Fibroblast of lung (primary cell): Measurements from ENCODE around the gene DRC7. TPM values are rescaled to one million over a fixed set of nuclear protein-coding genes. Genes with fewer than 3 reads are reported as not detected.

ENCODE experiments used
- DNase-seq, 2 donors: peaks; one replicate each; pipeline versions ENCODE4 v3.0.0 to v3.0.0-alpha.2; 2010; ENCODE audit warnings: low read depth in 2 of 2
- H2AFZ ChIP-seq: 2 replicates; pipeline ENCODE4 v1.5.1; 2012; ENCODE audit warnings: low read length, control low read depth, inconsistent platforms
- H3K27ac ChIP-seq: 2 replicates; pipeline ENCODE4 v1.5.1; 2011; ENCODE audit warnings: low read length, control low read depth; ENCODE audit not compliant: insufficient read depth
- H3K27me3 ChIP-seq: 2 replicates; pipeline ENCODE4 v1.5.1; 2011; ENCODE audit warnings: mild to moderate bottlenecking, low read length; ENCODE audit not compliant: control insufficient read depth, insufficient read depth
- H3K36me3 ChIP-seq: 2 replicates; pipeline ENCODE4 v1.5.1; 2011; ENCODE audit warnings: low read length; ENCODE audit not compliant: control insufficient read depth, insufficient read depth
- H3K4me1 ChIP-seq: 2 replicates; pipeline ENCODE4 v1.5.1; 2011; ENCODE audit warnings: low read length; ENCODE audit not compliant: control insufficient read depth, insufficient read depth; ENCODE audit errors: extremely low read depth
- H3K4me2 ChIP-seq: 2 replicates; pipeline ENCODE4 v1.5.1; 2011; ENCODE audit warnings: low read length, control low read depth; ENCODE audit not compliant: insufficient read depth; ENCODE audit errors: extremely low read depth
- H3K4me3 ChIP-seq, 4 experiments: fragments of 200-600 bp in 1 of 4; sonication (generic) in 1 of 4; replicated peaks in 1 of 4; 2 replicates each; pipeline ENCODE4 v1.5.1; 2011 to 2016; ENCODE audit warnings: low read length in 4 of 4, low read depth in 3 of 4, mild to moderate bottlenecking in 3 of 4, control low read depth in 2 of 4, inconsistent platforms in 1 of 4, mixed read lengths in 1 of 4; ENCODE audit not compliant: insufficient read depth in 1 of 4; ENCODE audit errors: control extremely low read depth in 1 of 4
- H3K79me2 ChIP-seq: 2 replicates; pipeline ENCODE4 v1.5.1; 2012; ENCODE audit warnings: mild to moderate bottlenecking, low read length, inconsistent platforms; ENCODE audit not compliant: control insufficient read depth, insufficient read depth
- H3K9ac ChIP-seq: 2 replicates; pipeline ENCODE4 v1.5.1; 2011; ENCODE audit warnings: mild to moderate bottlenecking, low read length, control low read depth; ENCODE audit not compliant: insufficient read depth
- H3K9me3 ChIP-seq: 2 replicates; pipeline ENCODE4 v1.5.1; 2012; ENCODE audit warnings: low read depth, low read length; ENCODE audit not compliant: control insufficient read depth, insufficient read depth
- H4K20me1 ChIP-seq: 2 replicates; pipeline ENCODE4 v1.5.1; 2011; ENCODE audit warnings: low read length; ENCODE audit not compliant: control insufficient read depth, insufficient read depth; ENCODE audit errors: extremely low read depth
- EZH2 ChIP-seq: IDR thresholded peaks from 2 replicates; pipeline ENCODE4 v1.5.1; 2012; ENCODE audit warnings: low read length, control low read depth, mild to moderate bottlenecking; ENCODE audit errors: missing control alignments
- polyA plus RNA-seq, 2 donors: library from polyadenylated mRNA; depleted of rRNA in 1 of 2; stranded (reverse) in 1 of 2; unstranded in 1 of 2; fragments of >200 nt; gene quantifications; 2 replicates each; pipeline ENCODE4 v1.2.1, GENCODE V29; 2011 to 2012; ENCODE audit warnings: missing spikeins in 1 of 2
- total RNA-seq: library from RNA; depleted of rRNA; stranded (reverse); fragments of >200 nt; gene quantifications from 2 replicates; pipeline ENCODE4 v1.2.1, GENCODE V29; 2014
- TF ChIP-seq, protein P1 (sequence below), 2 donors: IDR thresholded peaks in 1 of 2; conservative IDR thresholded peaks in 1 of 2; 1 replicate in 1 of 2; 2 replicates in 1 of 2; pipeline ENCODE4 v1.5.1; 2011 to 2012; ENCODE audit warnings: low read length in 2 of 2, control low read depth in 1 of 2, inconsistent platforms in 1 of 2, low read depth in 1 of 2, mild to moderate bottlenecking in 1 of 2

DRC7 gene
- total and polyA plus RNA-seq, 2 donors (not counting 1 experiment from before 2014, with no cell fraction given), result not detected

DNA sequence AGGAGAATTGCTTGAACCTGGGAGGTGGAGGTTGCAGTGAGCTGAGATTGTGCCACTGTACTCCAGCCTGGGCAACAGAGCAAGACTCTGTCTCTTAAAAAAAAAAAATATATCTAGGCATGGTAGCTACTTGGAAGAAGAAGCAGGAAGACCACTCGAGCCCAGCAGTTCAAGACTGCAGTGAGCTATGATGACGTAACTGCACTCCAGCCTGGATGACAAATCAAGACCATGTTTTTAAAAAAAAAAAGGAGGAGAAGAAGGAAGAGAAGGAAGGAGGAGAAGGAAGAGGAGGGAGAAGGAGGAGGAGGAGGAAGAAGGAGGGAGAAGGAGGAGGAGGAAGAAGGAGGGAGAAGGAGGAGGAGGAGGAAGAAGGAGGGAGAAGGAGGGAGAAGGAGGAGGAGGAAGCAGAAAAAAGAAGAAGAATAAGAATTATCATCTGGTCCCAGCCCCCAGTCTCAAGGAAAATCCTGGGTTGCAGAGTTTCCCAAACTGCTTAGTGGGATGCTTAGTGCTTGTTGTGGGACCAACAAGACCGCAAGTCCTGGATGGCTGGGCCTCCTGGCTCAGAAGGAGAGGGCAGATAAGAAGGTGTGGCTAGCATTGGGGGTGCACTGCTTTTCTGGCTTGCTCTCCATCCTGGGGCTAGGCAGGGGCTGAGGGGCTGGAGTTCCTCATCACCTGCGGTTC, 3.7 kb upstream of the DRC7 start:
- Histone ChIP-seq H3K4me3 (no peak overlapping the region), H3K4me1 (no peaks in the 10 kb centered on the region), H3K4me2 (no peak overlapping the region), H4K20me1 (no peaks in the 10 kb centered on the region), H3K27me3 (peaks cover 13% of the 10 kb centered on the region), H3K27ac (no peak overlapping the region), H2AFZ (no peak overlapping the region), H3K9ac (no peak overlapping the region), H3K79me2 (no peaks in the 10 kb centered on the region), H3K9me3 (no peaks in the 10 kb centered on the region), H3K36me3 (no peaks in the 10 kb centered on the region)
- DNase-seq, result no peak
- TF ChIP-seq EZH2, result no peak

DNA sequence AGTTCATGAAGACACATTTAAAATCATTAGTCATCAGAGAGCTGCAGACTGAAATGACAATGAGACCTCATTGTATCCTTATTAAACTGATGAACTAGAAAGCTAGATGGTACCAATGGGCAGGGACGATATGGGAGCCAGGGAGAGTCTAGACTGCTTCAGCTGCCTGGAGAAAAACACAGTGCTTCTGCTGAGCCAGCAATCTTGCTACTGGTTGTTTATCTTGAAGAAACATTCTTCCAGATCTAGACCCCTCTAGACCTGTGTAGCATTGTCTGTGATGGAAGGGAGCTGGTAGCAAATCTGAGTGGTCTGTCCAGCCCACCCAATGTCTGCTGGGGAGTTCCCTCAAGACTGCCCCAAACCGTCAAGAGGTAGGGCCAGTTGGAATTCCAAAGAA, 2.0 kb upstream of the DRC7 start:
- Histone ChIP-seq H3K4me1 (no peaks in the 10 kb centered on the region), H3K4me3 (no peak overlapping the region), H3K9ac (no peak overlapping the region), H3K27me3 (peaks cover 5% of the 10 kb centered on the region), H3K36me3 (no peaks in the 10 kb centered on the region), H2AFZ (no peak overlapping the region), H3K4me2 (no peak overlapping the region), H3K79me2 (no peaks in the 10 kb centered on the region), H3K27ac (no peak overlapping the region), H4K20me1 (no peaks in the 10 kb centered on the region), H3K9me3 (no peaks in the 10 kb centered on the region)
- no peak for TF ChIP-seq EZH2
- TF ChIP-seq, protein P1, sequence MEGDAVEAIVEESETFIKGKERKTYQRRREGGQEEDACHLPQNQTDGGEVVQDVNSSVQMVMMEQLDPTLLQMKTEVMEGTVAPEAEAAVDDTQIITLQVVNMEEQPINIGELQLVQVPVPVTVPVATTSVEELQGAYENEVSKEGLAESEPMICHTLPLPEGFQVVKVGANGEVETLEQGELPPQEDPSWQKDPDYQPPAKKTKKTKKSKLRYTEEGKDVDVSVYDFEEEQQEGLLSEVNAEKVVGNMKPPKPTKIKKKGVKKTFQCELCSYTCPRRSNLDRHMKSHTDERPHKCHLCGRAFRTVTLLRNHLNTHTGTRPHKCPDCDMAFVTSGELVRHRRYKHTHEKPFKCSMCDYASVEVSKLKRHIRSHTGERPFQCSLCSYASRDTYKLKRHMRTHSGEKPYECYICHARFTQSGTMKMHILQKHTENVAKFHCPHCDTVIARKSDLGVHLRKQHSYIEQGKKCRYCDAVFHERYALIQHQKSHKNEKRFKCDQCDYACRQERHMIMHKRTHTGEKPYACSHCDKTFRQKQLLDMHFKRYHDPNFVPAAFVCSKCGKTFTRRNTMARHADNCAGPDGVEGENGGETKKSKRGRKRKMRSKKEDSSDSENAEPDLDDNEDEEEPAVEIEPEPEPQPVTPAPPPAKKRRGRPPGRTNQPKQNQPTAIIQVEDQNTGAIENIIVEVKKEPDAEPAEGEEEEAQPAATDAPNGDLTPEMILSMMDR (conservative IDR thresholded peaks at IDR 0.05 in 1 of 2, IDR thresholded peaks at IDR 0.05 in 1 of 2; ENCODE audit: low read depth in 1 of 2, low read length in 2 of 2), result no peak
- DNase-seq, result no peak

DNA sequence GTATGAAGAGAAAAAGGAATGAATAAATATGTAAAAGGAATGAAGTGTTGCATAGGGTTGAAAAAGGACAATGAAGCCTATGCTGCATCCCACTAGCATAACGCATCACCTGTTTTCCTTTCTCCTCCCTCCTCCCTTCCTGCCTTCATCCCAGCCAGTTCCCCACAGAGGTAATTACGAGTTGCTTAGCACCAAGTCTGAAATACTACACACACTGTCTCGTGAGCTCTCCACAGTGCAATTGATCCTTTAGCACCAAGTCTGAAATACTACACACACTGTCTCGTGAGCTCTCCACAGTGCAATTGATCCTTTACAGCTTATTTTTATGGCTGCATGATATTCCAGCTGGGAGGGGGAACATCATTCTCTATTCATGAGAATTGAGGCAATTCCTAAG, 1.1 kb upstream of the DRC7 start:
- no peak overlapping the region for H2AFZ ChIP-seq
- no peaks in the 10 kb centered on the region for H4K20me1 ChIP-seq
- H3K27me3 ChIP-seq, result peaks cover 5% of the 10 kb centered on the region
- H3K9me3 ChIP-seq, result no peaks in the 10 kb centered on the region
- H3K9ac ChIP-seq, result no peak overlapping the region
- no peak overlapping the region for H3K4me2 ChIP-seq
- no peaks in the 10 kb centered on the region for H3K79me2 ChIP-seq
- H3K36me3 ChIP-seq, result no peaks in the 10 kb centered on the region
- H3K4me3 ChIP-seq, result no peak overlapping the region
- no peak overlapping the region for H3K27ac ChIP-seq
- no peak for DNase-seq
- H3K4me1 ChIP-seq, result no peaks in the 10 kb centered on the region
- no peak for TF ChIP-seq EZH2
- TF ChIP-seq, protein P1 (conservative IDR thresholded peaks at IDR 0.05 in 1 of 2, IDR thresholded peaks at IDR 0.05 in 1 of 2; ENCODE audit: low read depth in 1 of 2, low read length in 2 of 2), result no peak
